Endodermal cell (in vitro differentiated cells): Measurements from ENCODE around the gene CRTC1. TPM values are rescaled to one million over a fixed set of nuclear protein-coding genes. Genes with fewer than 3 reads are reported as not detected.
A peak's percentile ranks its signal among the peaks of the same experiment; 100 is the strongest.

Source experiments
- DNase-seq: peaks from one replicate; pipeline ENCODE4 v3.0.0-alpha.2; 2017
- H3K27ac ChIP-seq: 2 replicates; pipeline ENCODE4 v1.5.1; 2013; ENCODE audit warnings: mild to moderate bottlenecking, low read depth, low read length, moderate library complexity
- H3K27me3 ChIP-seq: 2 replicates; pipeline ENCODE4 v1.6.1; 2013; ENCODE audit warnings: mild to moderate bottlenecking, low read length, moderate library complexity; ENCODE audit not compliant: insufficient read depth, control insufficient read depth, poor library complexity, severe bottlenecking
- H3K36me3 ChIP-seq: 2 replicates; pipeline ENCODE4 v1.7.0; 2013; ENCODE audit warnings: mild to moderate bottlenecking, low read length, moderate library complexity; ENCODE audit not compliant: control insufficient read depth, insufficient read depth
- H3K4me1 ChIP-seq: one replicate; pipeline ENCODE4 v1.7.0; 2013; ENCODE audit warnings: low read length; ENCODE audit not compliant: control insufficient read depth, insufficient read depth
- H3K4me3 ChIP-seq: 2 replicates; pipeline ENCODE4 v1.5.1; 2013; ENCODE audit warnings: mild to moderate bottlenecking, low read length, moderate library complexity
- H3K9ac ChIP-seq: 2 replicates; pipeline ENCODE4 v1.6.1; 2013; ENCODE audit warnings: mild to moderate bottlenecking, low read length, moderate library complexity; ENCODE audit not compliant: poor library complexity, severe bottlenecking; ENCODE audit errors: extremely low read depth
- H3K9me3 ChIP-seq: 2 replicates; pipeline ENCODE4 v1.6.1; 2013; ENCODE audit warnings: mild to moderate bottlenecking, low read length, moderate library complexity; ENCODE audit not compliant: control insufficient read depth
- H3K27ac Mint-ChIP-seq: 2 replicates; pipeline ENCODE4 v1.8.0; 2020; ENCODE audit warnings: mixed read lengths
- H3K27me3 Mint-ChIP-seq: 2 replicates; pipeline ENCODE4 v1.8.0; 2021; ENCODE audit warnings: mild to moderate bottlenecking, mixed read lengths; ENCODE audit not compliant: insufficient read depth
- H3K36me3 Mint-ChIP-seq: 2 replicates; pipeline ENCODE4 v1.8.0; 2020; ENCODE audit warnings: low read depth, mixed read lengths
- H3K4me1 Mint-ChIP-seq: 2 replicates; pipeline ENCODE4 v1.8.0; 2020; ENCODE audit warnings: mixed read lengths
- H3K4me3 Mint-ChIP-seq: 2 replicates; pipeline ENCODE4 v1.8.0; 2020; ENCODE audit warnings: mild to moderate bottlenecking, moderate library complexity, mixed read lengths
- H3K9me3 Mint-ChIP-seq: 2 replicates; pipeline ENCODE4 v1.8.0; 2020; ENCODE audit warnings: mild to moderate bottlenecking, mixed read lengths
- WGBS, 2 experiments: methylation state at CpG; one replicate each; pipeline versions ENCODE4 v1.1.5 to v1.1.7; 2013; ENCODE audit warnings: missing lambda C conversion rate in 2 of 2, mixed read lengths in 1 of 2; ENCODE audit not compliant: insufficient coverage in 1 of 2, insufficient read length in 1 of 2; 5-methylcytosine and 5-hydroxymethylcytosine counted together
- total RNA-seq, 2 donors: library from RNA; stranded (reverse); fragmentation: NEBNext Ultra II Directional in 1 of 2; extraction: Animal tissue kit (Norgen Biotek cat#: 25700) in 1 of 2; gene quantifications; 2 replicates in 1 of 2; 3 replicates in 1 of 2; pipeline ENCODE4 v1.2.1, GENCODE V29; 2021
- TF ChIP-seq, protein P1 (sequence below): fragments of 200-600 bp; sonication (generic); conservative IDR thresholded peaks from 2 replicates; pipeline ENCODE4 v1.5.0; 2021; ENCODE audit warnings: antibody characterized with exemption, mild to moderate bottlenecking

Gene CRTC1
- total RNA-seq, 2 donors from 2014 or later: 26.6 to 29.7 TPM

DNA sequence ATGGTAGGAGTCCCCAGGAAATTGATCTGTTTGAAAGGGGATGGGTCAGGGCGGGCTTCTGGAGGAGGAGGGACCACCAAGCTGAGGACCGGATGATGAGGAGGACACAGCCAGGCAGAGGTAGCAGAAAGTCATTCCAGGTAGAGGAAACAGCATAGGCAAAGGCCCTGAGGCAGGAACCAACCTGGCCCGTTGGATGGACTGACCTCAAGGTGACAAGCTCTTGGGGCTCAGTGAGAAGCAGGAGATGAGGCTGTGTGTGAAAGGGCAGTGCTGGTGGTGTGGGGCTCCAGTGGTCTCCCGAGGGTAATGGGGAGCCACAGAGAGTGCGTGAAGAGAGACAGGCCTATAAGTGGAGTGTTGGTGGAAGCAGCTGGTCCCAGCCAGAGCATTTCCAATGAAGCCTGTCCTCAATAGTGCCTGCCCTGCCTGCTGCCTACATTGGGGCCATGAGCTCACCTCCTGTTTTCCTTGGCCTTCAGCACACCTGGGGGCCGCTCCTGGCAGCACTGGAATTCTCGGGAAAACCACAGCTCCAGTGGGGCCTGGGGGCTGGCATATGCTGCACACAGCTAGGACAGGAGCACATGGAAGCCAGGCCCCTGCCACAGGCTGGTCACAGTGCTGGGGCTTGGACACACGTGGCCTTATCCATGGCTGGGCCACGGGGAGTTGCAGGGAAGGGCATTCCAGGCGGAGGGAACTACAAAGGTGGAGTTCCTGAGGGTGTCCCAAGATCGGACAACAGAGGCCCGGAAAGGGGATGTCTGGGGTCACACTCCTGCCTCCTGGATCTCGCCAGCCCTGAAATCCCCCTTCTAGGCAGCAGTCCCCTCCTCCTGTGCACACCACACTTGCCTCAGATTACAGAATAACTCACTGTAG, 109.9 kb downstream of the CRTC1 start:
- no peaks in the 10 kb centered on the region for H3K9me3 ChIP-seq
- no peak overlapping the region for H3K4me3 ChIP-seq
- H3K36me3 ChIP-seq: no peaks in the 10 kb centered on the region
- 81 to 85% methylated on average over 10 to 13 of the region's 13 CpGs for WGBS, 2 experiments
- no peaks in the 10 kb centered on the region for H3K36me3 Mint-ChIP-seq
- H3K27ac Mint-ChIP-seq: no peak overlapping the region
- H3K4me3 Mint-ChIP-seq: no peak overlapping the region
- no peaks in the 10 kb centered on the region for H3K4me1 ChIP-seq
- H3K9me3 Mint-ChIP-seq: no peaks in the 10 kb centered on the region
- H3K27me3 Mint-ChIP-seq: peaks cover 96% of the 10 kb centered on the region
- TF ChIP-seq, protein P1, sequence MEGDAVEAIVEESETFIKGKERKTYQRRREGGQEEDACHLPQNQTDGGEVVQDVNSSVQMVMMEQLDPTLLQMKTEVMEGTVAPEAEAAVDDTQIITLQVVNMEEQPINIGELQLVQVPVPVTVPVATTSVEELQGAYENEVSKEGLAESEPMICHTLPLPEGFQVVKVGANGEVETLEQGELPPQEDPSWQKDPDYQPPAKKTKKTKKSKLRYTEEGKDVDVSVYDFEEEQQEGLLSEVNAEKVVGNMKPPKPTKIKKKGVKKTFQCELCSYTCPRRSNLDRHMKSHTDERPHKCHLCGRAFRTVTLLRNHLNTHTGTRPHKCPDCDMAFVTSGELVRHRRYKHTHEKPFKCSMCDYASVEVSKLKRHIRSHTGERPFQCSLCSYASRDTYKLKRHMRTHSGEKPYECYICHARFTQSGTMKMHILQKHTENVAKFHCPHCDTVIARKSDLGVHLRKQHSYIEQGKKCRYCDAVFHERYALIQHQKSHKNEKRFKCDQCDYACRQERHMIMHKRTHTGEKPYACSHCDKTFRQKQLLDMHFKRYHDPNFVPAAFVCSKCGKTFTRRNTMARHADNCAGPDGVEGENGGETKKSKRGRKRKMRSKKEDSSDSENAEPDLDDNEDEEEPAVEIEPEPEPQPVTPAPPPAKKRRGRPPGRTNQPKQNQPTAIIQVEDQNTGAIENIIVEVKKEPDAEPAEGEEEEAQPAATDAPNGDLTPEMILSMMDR: no peak
- H3K9ac ChIP-seq: no peak overlapping the region
- peaks cover 6% of the 10 kb centered on the region for H3K4me1 Mint-ChIP-seq
- no peak overlapping the region for H3K27ac ChIP-seq
- peaks cover 100% of the 10 kb centered on the region for H3K27me3 ChIP-seq
- DNase-seq: peak; percentile 52

DNA sequence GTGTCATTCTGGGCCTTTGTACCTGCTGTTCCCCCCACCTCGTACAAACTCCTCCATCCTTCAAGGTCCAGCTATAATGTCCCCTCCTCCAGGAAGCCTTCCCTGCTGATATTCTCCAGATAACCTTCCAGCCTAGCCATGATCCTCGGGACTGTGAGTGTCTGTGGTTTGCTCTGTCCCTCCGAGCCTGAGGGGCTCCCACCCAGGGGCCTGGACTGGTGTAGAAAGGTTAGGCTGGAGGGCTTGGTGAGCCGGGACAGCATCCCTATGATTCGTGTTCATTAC, 110.5 kb downstream of the CRTC1 start:
- Histone ChIP-seq H3K4me1 (no peaks in the 10 kb centered on the region), H3K9me3 (no peaks in the 10 kb centered on the region), H3K27me3 (peaks cover 100% of the 10 kb centered on the region), H3K27ac (no peak overlapping the region), H3K9ac (no peak overlapping the region), H3K4me3 (no peak overlapping the region), H3K36me3 (no peaks in the 10 kb centered on the region)
- Mint-ChIP-seq H3K27ac (no peak overlapping the region), H3K36me3 (no peaks in the 10 kb centered on the region), H3K27me3 (peaks cover 91% of the 10 kb centered on the region), H3K4me3 (no peak overlapping the region), H3K4me1 (peaks cover 6% of the 10 kb centered on the region), H3K9me3 (no peaks in the 10 kb centered on the region)
- DNase-seq: no peak
- TF ChIP-seq, protein P1: no peak
- 68 to 87% methylated on average over 3 to 5 of the region's 5 CpGs for WGBS, 2 experiments

DNA sequence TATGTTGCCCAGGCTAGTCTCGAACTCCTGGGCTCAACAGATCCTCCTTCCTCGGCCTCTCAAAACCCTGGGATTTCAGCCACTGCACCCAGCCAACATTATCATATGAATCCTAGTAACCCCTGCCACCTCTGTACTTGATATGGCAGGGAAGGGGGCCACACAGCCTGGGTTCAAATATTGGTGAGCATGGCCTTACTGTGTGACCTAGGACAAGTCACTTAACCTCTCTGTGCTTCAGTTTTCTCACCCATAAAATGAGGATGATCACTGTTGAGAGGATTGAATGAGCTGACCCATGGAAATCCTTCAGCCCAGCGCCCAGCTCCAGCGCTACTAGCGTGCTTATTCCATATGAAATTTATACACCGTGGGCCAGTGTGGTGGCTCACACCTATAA, 111.2 kb downstream of the CRTC1 start:
- peaks cover 84% of the 10 kb centered on the region for H3K27me3 Mint-ChIP-seq
- H3K4me1 Mint-ChIP-seq: peaks cover 4% of the 10 kb centered on the region
- WGBS, 2 experiments: 90 to 95% methylated on average over 4 to 6 of the region's 6 CpGs
- H3K9me3 Mint-ChIP-seq: no peaks in the 10 kb centered on the region
- TF ChIP-seq, protein P1: no peak
- Histone ChIP-seq H3K36me3 (no peaks in the 10 kb centered on the region), H3K4me1 (no peaks in the 10 kb centered on the region), H3K27ac (no peak overlapping the region), H3K9me3 (no peaks in the 10 kb centered on the region), H3K4me3 (no peak overlapping the region), H3K27me3 (peaks cover 100% of the 10 kb centered on the region), H3K9ac (no peak overlapping the region)
- DNase-seq: no peak
- H3K27ac Mint-ChIP-seq: no peak overlapping the region
- H3K36me3 Mint-ChIP-seq: no peaks in the 10 kb centered on the region
- H3K4me3 Mint-ChIP-seq: no peak overlapping the region
